GM19328 (cell line): ENCODE measurements around the gene TK2.
"Not testable (repeated sequence)": the region's sequence is repeated elsewhere in the genome, so short reads cannot be mapped to it uniquely, and the experiment has no call there.

Experiments used
- ATAC-seq: cut with Tn5 transposase; IDR thresholded peaks from one replicate; pipeline ENCODE4 v1.9.1; 2021; ENCODE audit warnings: mild to moderate bottlenecking, moderate library complexity; ENCODE audit not compliant: unreplicated experiment

Gene TK2

GRCh38 chr16:66574081-66574480 lies 24.2 kb upstream of the TK2 start:
- ATAC-seq = no peak

GRCh38 chr16:66572356-66572755 lies 22.4 kb upstream of the TK2 start:
- ATAC-seq = no peak

- no peak for ATAC-seq
These were observed 20.0 kb upstream of the TK2 start for GRCh38 chr16:66569827-66570405.

GRCh38 chr16:66569131-66569530 lies 19.2 kb upstream of the TK2 start:
- ATAC-seq = no peak

- no peak for ATAC-seq
These were observed 18.4 kb upstream of the TK2 start for GRCh38 chr16:66568355-66568754.

GRCh38 chr16:66567270-66567669 lies 17.3 kb upstream of the TK2 start:
- not testable (repeated sequence) for ATAC-seq

GRCh38 chr16:66566051-66566901 lies 16.4 kb upstream of the TK2 start, which contains the start of gene CMTM1:
Gene CMTM1, plus strand, starts transcription at chr16:66566439. Its CDS starts 75 bp downstream, at chr16:66566514.
- ATAC-seq = no peak

- no peak for ATAC-seq
These were observed 13.8 kb upstream of the TK2 start for GRCh38 chr16:66563574-66564334.

GRCh38 chr16:66562986-66563385 lies 13.1 kb upstream of the TK2 start:
- ATAC-seq = no peak

- no peak for ATAC-seq
These were observed 12.5 kb upstream of the TK2 start for GRCh38 chr16:66562409-66562808.

- ATAC-seq = no peak
These were observed 11.6 kb upstream of the TK2 start for GRCh38 chr16:66561381-66562080.

GRCh38 chr16:66560107-66560506 lies 10.2 kb upstream of the TK2 start:
- no peak for ATAC-seq

- no peak for ATAC-seq
These were observed 4.6 kb upstream of the TK2 start for GRCh38 chr16:66554495-66554894.

- no peak for ATAC-seq
These were observed 4.1 kb upstream of the TK2 start for GRCh38 chr16:66554021-66554420.

- ATAC-seq = no peak
These were observed 3.3 kb upstream of the TK2 start for GRCh38 chr16:66553223-66553622.

GRCh38 chr16:66552286-66553177 lies 2.6 kb upstream of the TK2 start, which contains the start of gene CKLF:
Gene CKLF, plus strand, starts transcription at chr16:66552576. Its CDS starts 140 bp downstream, at chr16:66552716.
- peak; percentile 75 for ATAC-seq

- no peak for ATAC-seq
These were observed 1.9 kb upstream of the TK2 start for GRCh38 chr16:66551788-66552285.

GRCh38 chr16:66551348-66551759 lies 1.4 kb upstream of the TK2 start:
- ATAC-seq = no peak

GRCh38 chr16:66548868-66549267 lies 1.1 kb downstream of the TK2 start:
- ATAC-seq = no peak

GRCh38 chr16:66548068-66548467 lies 1.9 kb downstream of the TK2 start:
- no peak for ATAC-seq
